ENCODE results near the gene OR2T10.
"Not testable (repeated sequence)": the region's sequence is repeated elsewhere in the genome, so short reads cannot be mapped to it uniquely, and the experiment has no call there.

Gene OR2T10

DNA sequence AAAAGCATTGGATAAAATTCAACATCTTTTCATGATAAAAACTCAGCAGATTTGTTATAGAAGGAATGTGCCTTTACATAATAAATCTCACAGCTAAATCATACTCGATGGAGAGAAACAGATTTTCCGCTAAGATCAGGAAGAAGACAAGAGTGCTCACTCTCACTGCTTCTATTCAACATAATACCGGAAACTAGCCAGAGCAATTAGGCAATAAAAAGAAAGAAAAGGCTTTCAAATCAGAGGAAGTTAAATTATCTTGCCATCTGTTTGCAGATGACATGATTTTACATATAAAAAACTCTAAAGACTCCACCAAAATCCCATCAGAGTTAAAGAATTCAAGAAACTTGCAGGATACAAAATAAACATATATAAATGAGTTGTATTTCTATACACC lies 26.7 kb downstream of the OR2T10 start:
- not testable (repeated sequence) for H3K36me3 ChIP-seq (ENCODE audit: control insufficient read depth in 1 of 2, insufficient read depth in 2 of 2, low read length in 2 of 2); H3K9ac ChIP-seq (ENCODE audit: low read depth in 1 of 2, low read length in 2 of 2); H3K4me1 ChIP-seq (ENCODE audit: control insufficient read depth in 1 of 2, insufficient read depth in 2 of 2, low read length in 2 of 2); H3K9me3 ChIP-seq (ENCODE audit: control insufficient read depth in 1 of 2, low read length in 2 of 2); H3K4me3 ChIP-seq (ENCODE audit: low read depth in 1 of 2, low read length in 2 of 2); H3K27me3 ChIP-seq (ENCODE audit: control insufficient read depth in 1 of 2, insufficient read depth in 2 of 2, low read length in 2 of 2); H3K27ac ChIP-seq (ENCODE audit: low read depth, low read length)

DNA sequence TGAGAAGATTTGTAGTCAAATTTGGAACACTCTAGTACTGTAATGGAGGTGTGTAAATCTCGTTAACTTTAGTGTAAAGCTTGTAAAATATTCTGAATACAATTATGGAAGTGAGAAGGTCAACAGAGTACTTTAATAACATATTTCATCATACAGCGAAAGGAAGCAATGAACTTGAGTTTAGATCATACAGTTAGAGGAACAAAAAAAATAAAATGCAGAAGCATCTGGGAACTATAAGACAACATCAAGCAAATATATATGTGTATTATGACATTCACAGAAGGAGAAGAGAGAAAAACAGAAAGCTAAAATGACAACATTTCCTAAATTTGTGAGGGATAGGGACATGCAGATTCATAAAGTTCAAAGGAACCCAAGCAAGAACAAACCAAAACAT lies 28.5 kb downstream of the OR2T10 start:
- not testable (repeated sequence) for H3K9me3 ChIP-seq (ENCODE audit: control insufficient read depth in 1 of 2, low read length in 2 of 2); H3K4me3 ChIP-seq (ENCODE audit: low read depth in 1 of 2, low read length in 2 of 2); H3K27ac ChIP-seq (ENCODE audit: low read depth, low read length); H3K36me3 ChIP-seq (ENCODE audit: control insufficient read depth in 1 of 2, insufficient read depth in 2 of 2, low read length in 2 of 2); H3K4me1 ChIP-seq (ENCODE audit: control insufficient read depth in 1 of 2, insufficient read depth in 2 of 2, low read length in 2 of 2); H3K9ac ChIP-seq (ENCODE audit: low read depth in 1 of 2, low read length in 2 of 2); H3K27me3 ChIP-seq (ENCODE audit: control insufficient read depth in 1 of 2, insufficient read depth in 2 of 2, low read length in 2 of 2)

DNA sequence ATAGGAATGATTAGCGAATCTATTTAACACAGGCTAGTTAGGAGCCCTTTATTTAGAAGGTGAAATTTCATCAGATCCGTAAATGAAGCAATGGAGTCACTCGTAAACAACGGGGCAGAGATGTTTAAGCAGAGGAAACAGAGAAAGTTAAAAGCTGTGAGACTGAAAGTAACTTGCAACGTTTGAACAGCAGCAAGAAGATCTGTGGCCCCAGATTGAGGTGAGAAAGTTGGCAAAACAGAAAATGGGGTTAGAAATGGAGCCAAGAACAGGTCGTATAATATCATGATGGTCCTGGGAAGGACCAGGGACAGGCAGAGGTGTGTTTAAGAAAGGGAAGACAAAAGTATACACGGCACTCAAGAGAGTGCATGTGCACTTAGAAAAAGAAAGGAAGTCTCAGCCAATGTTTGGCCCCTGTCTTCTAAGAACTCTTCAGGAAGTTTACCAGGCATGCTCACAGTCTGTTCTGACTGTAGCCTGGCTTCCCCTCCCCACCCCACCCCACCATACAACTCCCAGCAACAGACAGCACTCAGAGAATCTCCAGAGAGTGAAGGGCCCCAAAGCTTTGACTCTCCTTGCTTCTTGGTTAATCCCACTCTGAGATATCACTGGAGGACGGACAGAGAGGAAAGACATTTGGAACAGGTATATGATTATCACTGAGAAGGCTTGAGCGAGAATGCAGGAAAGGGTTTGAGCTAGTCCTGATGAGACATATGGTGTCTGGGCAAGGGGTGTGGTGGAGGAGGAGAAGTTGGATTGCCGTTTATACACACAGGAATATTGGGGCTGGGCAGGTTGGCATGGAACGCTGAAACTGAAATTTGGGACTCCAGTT lies 31.7 kb downstream of the OR2T10 start:
- not testable (repeated sequence) for H3K27me3 ChIP-seq (ENCODE audit: control insufficient read depth in 1 of 2, insufficient read depth in 2 of 2, low read length in 2 of 2); H3K9ac ChIP-seq (ENCODE audit: low read depth in 1 of 2, low read length in 2 of 2); H3K27ac ChIP-seq (ENCODE audit: low read depth, low read length); H3K36me3 ChIP-seq (ENCODE audit: control insufficient read depth in 1 of 2, insufficient read depth in 2 of 2, low read length in 2 of 2); H3K9me3 ChIP-seq (ENCODE audit: control insufficient read depth in 1 of 2, low read length in 2 of 2); H3K4me3 ChIP-seq (ENCODE audit: low read depth in 1 of 2, low read length in 2 of 2); H3K4me1 ChIP-seq (ENCODE audit: control insufficient read depth in 1 of 2, insufficient read depth in 2 of 2, low read length in 2 of 2)

DNA sequence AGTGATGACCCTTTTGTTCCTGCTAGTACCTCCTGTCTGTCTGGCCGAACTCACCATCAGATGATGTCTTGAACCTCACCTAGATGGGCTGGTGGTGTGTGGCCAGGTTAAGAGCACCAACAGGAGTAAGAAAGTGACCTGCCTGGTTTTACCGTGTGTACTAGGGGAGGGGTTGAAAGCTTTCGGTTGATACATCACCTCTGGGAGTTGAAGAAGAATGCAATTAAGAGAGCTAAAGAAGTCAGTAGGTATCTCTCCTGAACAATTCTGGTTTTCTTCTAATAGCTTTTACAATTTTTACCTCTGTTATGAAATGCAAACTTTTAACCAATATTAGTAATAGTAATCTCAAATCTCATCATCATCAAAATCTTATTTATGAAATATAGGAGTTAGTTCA lies 34.8 kb downstream of the OR2T10 start, which contains the start of gene OR2T29:
Gene OR2T29 (minus strand): TSS at position 101 of the 400 bp plus-strand sequence. CDS start 3,281 bp downstream, outside the sequence.
- H3K9me3 ChIP-seq (ENCODE audit: control insufficient read depth in 1 of 2, low read length in 2 of 2); H3K9ac ChIP-seq (ENCODE audit: low read depth in 1 of 2, low read length in 2 of 2); H3K4me3 ChIP-seq (ENCODE audit: low read depth in 1 of 2, low read length in 2 of 2); H3K4me1 ChIP-seq (ENCODE audit: control insufficient read depth in 1 of 2, insufficient read depth in 2 of 2, low read length in 2 of 2); H3K27ac ChIP-seq (ENCODE audit: low read depth, low read length); H3K36me3 ChIP-seq (ENCODE audit: control insufficient read depth in 1 of 2, insufficient read depth in 2 of 2, low read length in 2 of 2); H3K27me3 ChIP-seq (ENCODE audit: control insufficient read depth in 1 of 2, insufficient read depth in 2 of 2, low read length in 2 of 2): not testable (repeated sequence)

DNA sequence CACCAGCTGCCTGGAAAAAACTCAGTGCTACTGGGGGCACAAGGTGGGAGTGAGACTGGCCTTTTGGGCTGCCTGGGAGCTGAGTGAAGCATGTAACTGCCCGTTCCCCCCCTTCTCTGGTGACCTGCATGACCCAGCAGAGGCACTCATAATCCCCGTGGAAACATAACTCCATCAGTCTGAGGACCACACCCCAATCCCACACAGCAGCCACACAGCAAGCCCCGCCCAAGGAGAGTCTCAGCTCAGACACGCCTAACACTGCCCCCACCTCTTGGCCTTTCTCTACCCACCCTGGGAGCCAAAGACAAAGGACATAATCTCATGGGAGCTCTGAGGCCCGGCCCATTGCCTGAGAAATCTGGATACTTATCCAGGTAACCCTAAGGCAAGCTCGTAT lies 46.5 kb downstream of the OR2T10 start:
- H3K27me3 ChIP-seq (ENCODE audit: control insufficient read depth in 1 of 2, insufficient read depth in 2 of 2, low read length in 2 of 2); H3K9me3 ChIP-seq (ENCODE audit: control insufficient read depth in 1 of 2, low read length in 2 of 2); H3K4me1 ChIP-seq (ENCODE audit: control insufficient read depth in 1 of 2, insufficient read depth in 2 of 2, low read length in 2 of 2): not testable (repeated sequence)

DNA sequence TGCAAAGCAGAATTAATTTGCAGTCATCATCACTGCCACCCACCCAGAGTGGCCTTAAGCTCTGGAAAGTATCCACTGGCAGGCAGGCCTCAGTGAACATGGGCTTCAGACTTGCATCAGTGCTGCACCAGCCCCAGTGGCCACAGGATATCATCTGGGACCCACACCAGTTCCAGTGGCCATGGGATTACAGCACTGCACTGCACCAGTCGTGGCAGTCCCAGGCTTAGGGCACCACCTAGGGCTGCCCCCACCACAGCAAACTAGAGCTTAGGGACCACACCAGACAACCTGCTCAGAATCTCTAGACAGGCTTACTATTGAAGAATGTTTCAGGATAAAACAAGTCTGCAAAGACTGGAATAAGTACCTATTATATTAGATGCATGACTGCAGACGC lies 50.1 kb downstream of the OR2T10 start:
- not testable (repeated sequence) for H3K9me3 ChIP-seq (ENCODE audit: control insufficient read depth in 1 of 2, low read length in 2 of 2); H3K9ac ChIP-seq (ENCODE audit: low read depth in 1 of 2, low read length in 2 of 2); H3K27me3 ChIP-seq (ENCODE audit: control insufficient read depth in 1 of 2, insufficient read depth in 2 of 2, low read length in 2 of 2); H3K36me3 ChIP-seq (ENCODE audit: control insufficient read depth in 1 of 2, insufficient read depth in 2 of 2, low read length in 2 of 2); H3K4me3 ChIP-seq (ENCODE audit: low read depth in 1 of 2, low read length in 2 of 2); H3K27ac ChIP-seq (ENCODE audit: low read depth, low read length); H3K4me1 ChIP-seq (ENCODE audit: control insufficient read depth in 1 of 2, insufficient read depth in 2 of 2, low read length in 2 of 2)

More for the DNA sequence above, 46.5 kb downstream of the OR2T10 start:
- H3K9ac ChIP-seq (ENCODE audit: low read depth in 1 of 2, low read length in 2 of 2); H3K27ac ChIP-seq (ENCODE audit: low read depth, low read length); H3K36me3 ChIP-seq (ENCODE audit: control insufficient read depth in 1 of 2, insufficient read depth in 2 of 2, low read length in 2 of 2); H3K4me3 ChIP-seq (ENCODE audit: low read depth in 1 of 2, low read length in 2 of 2): not testable (repeated sequence)

All from duodenal mucosa (tissue), 2 donors.